Measurements from ENCODE around the gene MYH16.
A peak's percentile ranks its signal among the peaks of the same experiment; 100 is the strongest.
"Not testable (repeated sequence)": the region's sequence is repeated elsewhere in the genome, so short reads cannot be mapped to it uniquely, and the experiment has no call there.

The MYH16 gene

GRCh38 chr7:99325001-99325493 lies 52.4 kb downstream of the MYH16 start:
- TF ChIP-seq, protein P1, sequence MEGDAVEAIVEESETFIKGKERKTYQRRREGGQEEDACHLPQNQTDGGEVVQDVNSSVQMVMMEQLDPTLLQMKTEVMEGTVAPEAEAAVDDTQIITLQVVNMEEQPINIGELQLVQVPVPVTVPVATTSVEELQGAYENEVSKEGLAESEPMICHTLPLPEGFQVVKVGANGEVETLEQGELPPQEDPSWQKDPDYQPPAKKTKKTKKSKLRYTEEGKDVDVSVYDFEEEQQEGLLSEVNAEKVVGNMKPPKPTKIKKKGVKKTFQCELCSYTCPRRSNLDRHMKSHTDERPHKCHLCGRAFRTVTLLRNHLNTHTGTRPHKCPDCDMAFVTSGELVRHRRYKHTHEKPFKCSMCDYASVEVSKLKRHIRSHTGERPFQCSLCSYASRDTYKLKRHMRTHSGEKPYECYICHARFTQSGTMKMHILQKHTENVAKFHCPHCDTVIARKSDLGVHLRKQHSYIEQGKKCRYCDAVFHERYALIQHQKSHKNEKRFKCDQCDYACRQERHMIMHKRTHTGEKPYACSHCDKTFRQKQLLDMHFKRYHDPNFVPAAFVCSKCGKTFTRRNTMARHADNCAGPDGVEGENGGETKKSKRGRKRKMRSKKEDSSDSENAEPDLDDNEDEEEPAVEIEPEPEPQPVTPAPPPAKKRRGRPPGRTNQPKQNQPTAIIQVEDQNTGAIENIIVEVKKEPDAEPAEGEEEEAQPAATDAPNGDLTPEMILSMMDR (IDR thresholded peaks at IDR 0.05; ENCODE audit: extremely low read depth, missing control alignments): no peak
- no peak for DNase-seq (ENCODE audit: low spot score)

- TF ChIP-seq, protein P1 (IDR thresholded peaks at IDR 0.05; ENCODE audit: extremely low read depth, missing control alignments): no peak
- DNase-seq (ENCODE audit: low spot score): peak; percentile 98
Observed at GRCh38 chr7:99325592-99326407, 53.2 kb downstream of the MYH16 start, which contains the start of gene ARPC1A. ARPC1A (plus strand) TSS chr7:99325898; CDS start chr7:99333354, 7,456 bp downstream.

DNA sequence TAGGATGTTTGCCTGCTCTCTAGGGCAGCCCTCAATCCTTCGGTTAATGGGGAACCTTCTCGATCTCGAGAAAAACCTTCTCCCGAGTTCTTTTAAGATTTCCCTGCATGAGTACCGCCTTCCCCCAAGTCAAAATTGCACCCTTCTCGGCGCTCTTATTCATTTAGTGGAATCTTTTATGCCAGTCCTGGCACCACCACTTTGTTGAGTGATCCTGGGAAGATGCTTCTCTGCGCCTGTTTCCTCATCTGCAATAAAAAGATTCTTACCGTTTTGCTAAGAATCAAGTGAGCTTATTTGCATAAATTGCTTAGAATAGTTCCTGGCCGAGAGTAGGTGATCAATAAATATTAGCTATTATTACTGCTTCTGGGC lies 53.8 kb downstream of the MYH16 start:
- TF ChIP-seq, protein P1 (IDR thresholded peaks at IDR 0.05; ENCODE audit: extremely low read depth, missing control alignments): no peak
- no peak for DNase-seq (ENCODE audit: low spot score)

GRCh38 chr7:99330314-99330961 lies 57.8 kb downstream of the MYH16 start:
- DNase-seq (ENCODE audit: low spot score): not testable (repeated sequence)

DNA sequence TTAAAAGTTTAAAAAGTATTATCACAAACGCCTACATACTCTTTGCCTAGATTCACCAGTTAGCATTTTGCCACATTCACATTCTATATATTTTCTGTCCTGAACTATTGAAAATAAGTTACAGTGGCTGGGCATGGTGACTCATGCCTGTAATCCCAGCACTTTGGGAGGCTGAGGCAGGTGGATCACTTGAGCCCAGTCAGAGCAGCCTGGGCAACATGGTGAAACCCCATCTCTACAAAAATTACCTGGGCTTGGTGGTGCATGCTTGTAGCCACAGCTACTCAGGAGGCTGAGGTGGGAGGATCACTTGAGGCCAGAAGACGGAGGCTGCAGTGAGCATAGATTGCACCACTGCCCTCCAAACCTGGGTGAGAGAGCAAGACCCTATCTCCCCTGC lies 58.4 kb downstream of the MYH16 start:
- TF ChIP-seq, protein P1 (IDR thresholded peaks at IDR 0.05; ENCODE audit: extremely low read depth, missing control alignments): no peak
- DNase-seq (ENCODE audit: low spot score): no peak

DNA sequence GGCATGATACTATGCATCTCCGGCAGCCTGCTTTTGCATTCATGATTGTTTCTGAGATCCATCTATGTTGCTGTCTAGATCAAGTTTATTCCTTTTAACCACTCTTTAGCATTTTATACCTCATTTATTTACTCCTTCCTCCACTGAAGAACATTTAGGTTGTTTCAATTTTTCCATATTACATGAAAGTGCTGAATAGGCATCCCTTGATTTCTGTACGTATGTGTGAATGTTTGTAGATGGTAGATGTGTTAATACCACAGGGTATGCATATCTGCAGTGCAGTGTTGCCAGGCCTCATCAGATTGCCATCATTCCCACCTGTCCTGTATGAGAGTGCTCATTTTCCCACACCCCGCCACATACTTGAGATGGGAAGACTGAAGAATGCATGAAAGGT lies 67.0 kb downstream of the MYH16 start:
- TF ChIP-seq, protein P1 (IDR thresholded peaks at IDR 0.05; ENCODE audit: extremely low read depth, missing control alignments): no peak
- DNase-seq (ENCODE audit: low spot score): no peak

GRCh38 chr7:99340659-99341058 lies 68.0 kb downstream of the MYH16 start:
- no peak for DNase-seq (ENCODE audit: low spot score)
- TF ChIP-seq, protein P1 (IDR thresholded peaks at IDR 0.05; ENCODE audit: extremely low read depth, missing control alignments): no peak
